ENCODE data around the gene CHSY1. TPM values are rescaled to one million over a fixed set of nuclear protein-coding genes. Genes with fewer than 3 reads are reported as not detected.
"Not testable (repeated sequence)": the region's sequence is repeated elsewhere in the genome, so short reads cannot be mapped to it uniquely, and the experiment has no call there.

Gene CHSY1
- total and polyA plus RNA-seq, 10 donors: 6.8 to 99.5 (median 52.8) TPM

- no peaks in the 10 kb centered on the region for H3K9me3 ChIP-seq
- DNase-seq: peak; percentile 88
- peak overlapping the region in 1 of 8 donors; percentile 22 for H3K4me3 ChIP-seq
- intact Hi-C loops (cut with DNase I; ENCODE audit: low total_unique reads): loop anchor here (10.0 kb wide), 1 partner anchor 127 kb away; the partner anchor contains the start of gene CHSY1
- WGBS, 5 donors: 6 to 10% (median 8%) methylated on average over 13 of the region's 13 CpGs
- H3K36me3 ChIP-seq: no peaks in the 10 kb centered on the region
- no peaks in the 10 kb centered on the region for H3K27me3 ChIP-seq (replicated peaks in 1 of 7)
- peak; percentile 48 to 71 (median 57) for TF ChIP-seq POLR2AphosphoS5 (IDR thresholded peaks at IDR 0.05)
- TF ChIP-seq POLR2A (IDR thresholded peaks at IDR 0.05): no peak
- TF ChIP-seq CTCF (IDR thresholded peaks at IDR 0.05 in 8 of 11, conservative IDR thresholded peaks at IDR 0.05 in 3 of 11): no peak
- peaks cover 27 to 87% (median 67%) of the 10 kb centered on the region in 6 donors for H3K4me1 ChIP-seq
- peak overlapping the region; percentile 75 to 93 (median 88) for H3K27ac ChIP-seq
Observed at GRCh38 chr15:101127506-101128076, 124.3 kb downstream of the CHSY1 start.

- no peaks in the 10 kb centered on the region for H3K36me3 ChIP-seq
- intact Hi-C loops (cut with DNase I; ENCODE audit: low total_unique reads): loop anchor here (10.0 kb wide), 1 partner anchor 128 kb away; the partner anchor contains the start of gene CHSY1
- no peaks in the 10 kb centered on the region for H3K27me3 ChIP-seq (replicated peaks in 1 of 7)
- peak; percentile 70 for DNase-seq
- H3K27ac ChIP-seq: peak overlapping the region; percentile 75 to 93 (median 88)
- TF ChIP-seq POLR2A (IDR thresholded peaks at IDR 0.05): no peak
- no peak for TF ChIP-seq CTCF (IDR thresholded peaks at IDR 0.05 in 8 of 11, conservative IDR thresholded peaks at IDR 0.05 in 3 of 11)
- TF ChIP-seq POLR2AphosphoS5 (IDR thresholded peaks at IDR 0.05): no peak
- WGBS, 5 donors: 47 to 53% (median 49%) methylated on average over 8 to 11 of the region's 11 CpGs
- H3K9me3 ChIP-seq: no peaks in the 10 kb centered on the region
- H3K4me3 ChIP-seq: peak overlapping the region in 1 of 8 donors; percentile 17
- H3K4me1 ChIP-seq: peaks cover 30 to 94% (median 75%) of the 10 kb centered on the region in 6 donors
Observed at GRCh38 chr15:101126618-101127505, 125.0 kb downstream of the CHSY1 start.

GRCh38 chr15:101125881-101126428, 125.9 kb downstream of the CHSY1 start:
- DNase-seq: peak; percentile 67
- H3K27ac ChIP-seq: peak overlapping the region; percentile 75 to 93 (median 88)
- not testable (repeated sequence) for H3K4me3 ChIP-seq; H3K27me3 ChIP-seq (replicated peaks in 1 of 7); H3K36me3 ChIP-seq; H3K9me3 ChIP-seq
- intact Hi-C loops (cut with DNase I; ENCODE audit: low total_unique reads): loop anchor here (10.0 kb wide), 1 partner anchor 129 kb away; the partner anchor contains the start of gene CHSY1
- 72 to 79% (median 76%) methylated on average over 13 of the region's 13 CpGs for WGBS, 5 donors
- peaks cover 38 to 96% (median 84%) of the 10 kb centered on the region in 6 donors for H3K4me1 ChIP-seq

Other genes with a start within 250 kb of the CHSY1 start
- gene SELENOS, start 25.4 kb upstream of the CHSY1 start, total RNA-seq: 100 to 1,000 TPM in 1 of 7 donors, 10 to 100 TPM in 6; 47.3 to 109 (median 63.8) TPM
- 10 to 100 TPM; 25.7 to 41.1 (median 39.7) TPM for gene SELENOS, start 25.4 kb upstream of the CHSY1 start, polyA plus RNA-seq
- gene SNRPA1, start 43.2 kb upstream of the CHSY1 start, total RNA-seq: 10 to 100 TPM; 56.2 to 85.4 (median 68.8) TPM
- 10 to 100 TPM; 74.6 to 75.1 (median 74.7) TPM for gene SNRPA1, start 43.2 kb upstream of the CHSY1 start, polyA plus RNA-seq
- gene PCSK6, start 237.7 kb upstream of the CHSY1 start, total RNA-seq: 100 to 1,000 TPM; 167 to 403 (median 304) TPM
- 10 to 100 TPM in 2 of 3 donors, 1 to 10 TPM in 1; 10.0 to 39.8 (median 21.7) TPM for gene PCSK6, start 237.7 kb upstream of the CHSY1 start, polyA plus RNA-seq